ENCODE measurements around the gene CDH23. TPM values are rescaled to one million over a fixed set of nuclear protein-coding genes. Genes with fewer than 3 reads are reported as not detected.

Gene CDH23
- polyA plus RNA-seq, 2 of the 4 experiments (the other 2 are of a cell fraction), result 1.1 to 2.3 TPM

- no peak for FAIRE-seq
- TF ChIP-seq MAFK (IDR thresholded peaks at IDR 0.05; ENCODE audit: partially characterized antibody), result no peak
- no peak for TF ChIP-seq CTCF (IDR thresholded peaks at IDR 0.05)
- TF ChIP-seq ATOH8 (CRISPR knock-in tag; IDR thresholded peaks at IDR 0.05; ENCODE audit: low read depth), result no peak
- TF ChIP-seq, protein P1, sequence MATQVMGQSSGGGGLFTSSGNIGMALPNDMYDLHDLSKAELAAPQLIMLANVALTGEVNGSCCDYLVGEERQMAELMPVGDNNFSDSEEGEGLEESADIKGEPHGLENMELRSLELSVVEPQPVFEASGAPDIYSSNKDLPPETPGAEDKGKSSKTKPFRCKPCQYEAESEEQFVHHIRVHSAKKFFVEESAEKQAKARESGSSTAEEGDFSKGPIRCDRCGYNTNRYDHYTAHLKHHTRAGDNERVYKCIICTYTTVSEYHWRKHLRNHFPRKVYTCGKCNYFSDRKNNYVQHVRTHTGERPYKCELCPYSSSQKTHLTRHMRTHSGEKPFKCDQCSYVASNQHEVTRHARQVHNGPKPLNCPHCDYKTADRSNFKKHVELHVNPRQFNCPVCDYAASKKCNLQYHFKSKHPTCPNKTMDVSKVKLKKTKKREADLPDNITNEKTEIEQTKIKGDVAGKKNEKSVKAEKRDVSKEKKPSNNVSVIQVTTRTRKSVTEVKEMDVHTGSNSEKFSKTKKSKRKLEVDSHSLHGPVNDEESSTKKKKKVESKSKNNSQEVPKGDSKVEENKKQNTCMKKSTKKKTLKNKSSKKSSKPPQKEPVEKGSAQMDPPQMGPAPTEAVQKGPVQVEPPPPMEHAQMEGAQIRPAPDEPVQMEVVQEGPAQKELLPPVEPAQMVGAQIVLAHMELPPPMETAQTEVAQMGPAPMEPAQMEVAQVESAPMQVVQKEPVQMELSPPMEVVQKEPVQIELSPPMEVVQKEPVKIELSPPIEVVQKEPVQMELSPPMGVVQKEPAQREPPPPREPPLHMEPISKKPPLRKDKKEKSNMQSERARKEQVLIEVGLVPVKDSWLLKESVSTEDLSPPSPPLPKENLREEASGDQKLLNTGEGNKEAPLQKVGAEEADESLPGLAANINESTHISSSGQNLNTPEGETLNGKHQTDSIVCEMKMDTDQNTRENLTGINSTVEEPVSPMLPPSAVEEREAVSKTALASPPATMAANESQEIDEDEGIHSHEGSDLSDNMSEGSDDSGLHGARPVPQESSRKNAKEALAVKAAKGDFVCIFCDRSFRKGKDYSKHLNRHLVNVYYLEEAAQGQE (IDR thresholded peaks at IDR 0.05), result no peak
- no peak for TF ChIP-seq RAD21 (conservative IDR thresholded peaks at IDR 0.05 in 1 of 2, IDR thresholded peaks at IDR 0.05 in 1 of 2)
- TF ChIP-seq, protein P2, sequence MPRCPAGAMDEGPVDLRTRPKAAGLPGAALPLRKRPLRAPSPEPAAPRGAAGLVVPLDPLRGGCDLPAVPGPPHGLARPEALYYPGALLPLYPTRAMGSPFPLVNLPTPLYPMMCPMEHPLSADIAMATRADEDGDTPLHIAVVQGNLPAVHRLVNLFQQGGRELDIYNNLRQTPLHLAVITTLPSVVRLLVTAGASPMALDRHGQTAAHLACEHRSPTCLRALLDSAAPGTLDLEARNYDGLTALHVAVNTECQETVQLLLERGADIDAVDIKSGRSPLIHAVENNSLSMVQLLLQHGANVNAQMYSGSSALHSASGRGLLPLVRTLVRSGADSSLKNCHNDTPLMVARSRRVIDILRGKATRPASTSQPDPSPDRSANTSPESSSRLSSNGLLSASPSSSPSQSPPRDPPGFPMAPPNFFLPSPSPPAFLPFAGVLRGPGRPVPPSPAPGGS (IDR thresholded peaks at IDR 0.05), result no peak
- TF ChIP-seq HES2 (IDR thresholded peaks at IDR 0.05), result no peak
- TF ChIP-seq RCOR1 (IDR thresholded peaks at IDR 0.05; ENCODE audit: low read depth, low read length), result no peak
- TF ChIP-seq HOXA7 (CRISPR knock-in tag; IDR thresholded peaks at IDR 0.05), result no peak
- no peak for TF ChIP-seq FOSB (CRISPR knock-in tag; IDR thresholded peaks at IDR 0.05)
- no peak for DNase-seq (ENCODE audit: low read depth in 1 of 2, low spot score in 1 of 2)
- peaks cover 8% of the 10 kb centered on the region; the same call in 2 of the 3 replicates for H3K4me1 ChIP-seq
- H3K9me3 ChIP-seq, result no peaks in the 10 kb centered on the region
- H3K27ac ChIP-seq, result peak overlapping the region in 1 of 2 experiments; percentile 19; a peak in 1 of 6 replicates
- no peak overlapping the region for H3K4me3 ChIP-seq
- 40% methylated on average over 2 of the region's 2 CpGs for WGBS (ENCODE audit: missing lambda C conversion rate)
- POLR2A ChIA-PET, result interaction anchor here (0.6 kb wide), 1 partner anchor 98 kb away, joined by 3 read pairs; no protein-coding TSS in a partner anchor
- CTCF ChIA-PET, result interaction anchor here (1.0 to 8.7 kb wide), 10 partner anchors 9 to 710 kb away, joined by 3 to 109 read pairs (median 28); partner anchors contain the start of genes CDH23 and SLC29A3
- peak in 1 of 2 experiments; percentile 40; a peak in 3 of 6 replicates for ATAC-seq
- H3K4me2 ChIP-seq, result 0 out of 3 replicates have a peak overlapping the region, but pooled peaks have one; percentile 2
These were observed 216.6 kb downstream of the CDH23 start for GRCh38 chr10:71613261-71613777.

DNA sequence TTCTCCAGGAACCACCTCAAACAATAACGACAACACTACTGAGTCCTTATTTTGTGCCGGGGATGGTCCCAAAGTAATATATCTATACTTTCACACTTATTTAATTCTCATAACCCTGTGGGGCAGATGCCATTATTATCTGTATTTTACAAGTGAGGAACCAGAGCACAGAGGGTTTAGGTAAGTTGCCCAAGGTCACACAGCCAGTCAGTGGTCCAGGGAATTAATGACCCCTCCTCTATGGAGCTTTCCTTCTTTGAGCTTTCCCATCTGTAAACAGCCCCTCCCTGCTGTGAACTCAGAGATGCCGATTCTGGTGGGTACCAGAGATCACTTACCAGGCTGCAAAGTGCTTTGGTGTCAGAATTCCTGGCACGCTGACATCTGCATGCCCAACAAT, 217.2 kb downstream of the CDH23 start:
- no peak for ATAC-seq
- CTCF ChIA-PET, result interaction anchor here (1.3 to 8.7 kb wide), 8 partner anchors 9 to 711 kb away, joined by 3 to 109 read pairs (median 40); partner anchors contain the start of gene CDH23
- DNase-seq (ENCODE audit: low read depth in 1 of 2, low spot score in 1 of 2), result no peak
- Histone ChIP-seq H3K4me2 (no peak overlapping the region), H3K4me3 (no peak overlapping the region), H3K4me1 (peaks cover 8% of the 10 kb centered on the region; the same call in 2 of the 3 replicates), H3K9me3 (no peaks in the 10 kb centered on the region), H3K27ac (no peak overlapping the region)
- no peak for FAIRE-seq
- 81% methylated on average over 4 of the region's 4 CpGs for WGBS (ENCODE audit: missing lambda C conversion rate)
- POLR2A ChIA-PET, result no interaction called here
- TF ChIP-seq KDM5A (IDR thresholded peaks at IDR 0.05) (no peak), NPAS2 (CRISPR knock-in tag; IDR thresholded peaks at IDR 0.05; ENCODE audit: borderline replicate concordance) (no peak), CEBPB (IDR thresholded peaks at IDR 0.05) (no peak), CBX8 (IDR thresholded peaks at IDR 0.05) (no peak)

All from A549 (cell line).